Loucy (cell line): ENCODE measurements around the gene TMEM169.

Experiments
- CTCF ChIP-seq: fragments of 200-600 bp; sonication (generic); conservative IDR thresholded peaks from 2 replicates; pipeline ENCODE4 v1.5.1; 2014; ENCODE audit warnings: mild to moderate bottlenecking, antibody characterized with exemption, low read length
- EZH2phosphoT487 ChIP-seq: fragments of 200-600 bp; IDR thresholded peaks from 2 replicates; pipeline ENCODE4 v1.6.1; 2018; ENCODE audit warnings: antibody characterized with exemption, mild to moderate bottlenecking, moderate library complexity, borderline replicate concordance

- peak; percentile 96 for TF ChIP-seq CTCF
- no peak for TF ChIP-seq EZH2phosphoT487
Measured at GRCh38 chr2:216034065-216034464, 47.7 kb upstream of the TMEM169 start.
